GM19455 (cell line): ENCODE results near the gene IL17B.

Source experiments
- ATAC-seq: cut with Tn5 transposase; IDR thresholded peaks from one replicate; pipeline ENCODE4 v1.9.1; 2021; ENCODE audit not compliant: unreplicated experiment

Gene IL17B

GRCh38 chr5:149363358-149363757 lies 15.7 kb downstream of the IL17B start:
- ATAC-seq, result no peak

DNA sequence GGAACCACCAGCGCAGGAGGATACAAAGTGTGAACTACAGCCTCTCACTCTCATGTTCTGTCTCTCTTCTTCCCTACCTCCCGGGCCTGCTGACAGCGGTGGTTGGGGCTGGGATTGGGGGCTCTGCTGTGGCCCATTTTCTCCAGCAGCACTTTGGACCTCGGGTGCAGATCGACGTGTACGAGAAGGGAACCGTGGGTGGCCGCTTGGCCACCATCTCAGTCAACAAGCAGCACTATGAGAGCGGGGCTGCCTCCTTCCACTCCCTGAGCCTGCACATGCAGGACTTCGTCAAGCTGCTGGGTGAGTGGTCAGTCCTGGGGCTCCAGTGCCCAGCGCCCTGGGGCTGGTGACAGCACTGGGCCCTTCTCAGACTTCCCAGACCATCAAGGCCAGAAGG lies 16.6 kb downstream of the IL17B start:
- ATAC-seq, result no peak

GRCh38 chr5:149360272-149360671 lies 18.8 kb downstream of the IL17B start:
- no peak for ATAC-seq

GRCh38 chr5:149358868-149359495 lies 20.1 kb downstream of the IL17B start:
- ATAC-seq, result no peak

DNA sequence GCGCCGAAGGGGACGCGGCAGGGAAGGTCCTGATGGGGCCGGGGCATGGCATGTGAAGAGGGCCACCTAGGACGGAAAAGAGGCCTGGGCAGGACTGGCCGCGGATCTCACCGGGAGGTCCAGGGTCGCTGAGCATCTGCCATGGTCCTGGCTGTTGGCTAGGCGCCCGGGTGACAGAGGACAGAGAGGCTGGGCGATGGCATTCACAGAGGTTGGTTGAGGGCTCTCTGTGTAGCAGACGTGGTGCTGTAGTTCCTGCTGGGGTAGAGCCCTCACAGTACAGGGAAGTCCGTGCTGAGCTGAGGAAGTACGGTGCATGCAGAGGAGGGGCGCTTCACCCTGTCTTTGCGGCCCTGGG lies 20.8 kb downstream of the IL17B start:
- no peak for ATAC-seq

DNA sequence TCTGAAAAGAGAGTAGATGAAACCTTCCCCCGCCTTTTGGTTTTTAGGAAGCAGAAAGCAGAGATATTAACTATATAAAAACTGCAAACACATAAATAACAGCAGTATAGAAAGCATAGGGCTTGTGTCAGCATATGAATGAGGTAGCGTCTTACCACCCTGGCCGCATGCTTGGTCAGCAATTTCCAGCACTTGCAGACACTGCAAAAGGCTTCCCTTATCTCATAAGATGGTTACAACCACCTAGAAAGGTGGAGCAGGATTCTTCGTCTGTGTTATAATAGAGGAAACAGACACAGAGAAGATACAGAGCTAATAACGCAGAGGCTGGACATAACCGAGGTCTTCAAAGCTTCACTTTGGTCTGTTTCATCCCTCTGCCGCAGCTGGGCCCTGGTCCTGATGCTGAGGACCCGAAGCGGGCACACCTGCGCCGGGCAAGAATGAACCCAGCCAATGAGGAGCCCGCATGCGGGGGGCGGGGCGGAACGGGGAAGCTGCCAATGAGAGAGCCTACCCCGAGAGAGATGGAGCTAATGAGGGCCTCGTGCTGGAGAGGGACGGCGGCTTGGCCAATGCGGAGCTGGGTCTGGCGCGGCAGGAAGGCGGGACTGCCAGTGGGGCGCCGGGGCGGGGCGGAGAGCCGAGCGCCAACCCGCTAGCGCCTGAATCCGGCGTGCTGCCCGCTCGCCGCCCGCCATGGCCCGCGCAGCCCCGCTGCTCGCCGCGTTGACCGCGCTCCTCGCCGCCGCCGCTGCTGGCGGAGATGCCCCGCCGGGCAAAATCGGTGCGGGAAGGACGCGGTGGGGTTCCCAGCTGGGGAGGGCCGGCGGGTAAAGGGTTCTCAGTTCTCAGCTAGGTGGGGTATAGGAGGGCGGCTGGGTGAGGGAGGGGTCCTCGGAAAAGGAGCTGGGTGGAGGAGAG lies 21.5 kb downstream of the IL17B start, which contains the start of gene PCYOX1L:
PCYOX1L (plus strand) TSS at position 677 of the 924 bp plus-strand sequence; CDS start at position 700, 23 bp downstream.
- ATAC-seq, result peak; percentile 99

DNA sequence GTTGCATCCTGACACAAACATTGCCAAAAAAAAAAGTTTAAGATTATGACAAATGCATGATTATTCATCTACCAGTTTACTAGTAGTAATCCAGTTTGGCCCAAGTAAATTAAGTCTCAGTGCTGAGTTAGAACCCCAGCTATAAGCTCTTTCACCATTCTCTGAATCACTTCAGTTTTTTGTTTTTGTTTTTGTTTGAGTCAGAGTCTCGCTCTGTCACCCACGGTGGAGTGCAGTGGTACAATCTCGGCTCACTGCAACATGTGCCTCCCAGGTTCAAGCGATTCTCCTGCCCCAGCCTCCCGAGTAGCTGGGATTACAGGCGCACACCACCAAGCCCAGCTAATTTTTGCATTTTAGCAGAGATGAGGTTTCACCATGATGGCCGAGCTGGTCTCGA lies 22.7 kb downstream of the IL17B start:
- no peak for ATAC-seq

DNA sequence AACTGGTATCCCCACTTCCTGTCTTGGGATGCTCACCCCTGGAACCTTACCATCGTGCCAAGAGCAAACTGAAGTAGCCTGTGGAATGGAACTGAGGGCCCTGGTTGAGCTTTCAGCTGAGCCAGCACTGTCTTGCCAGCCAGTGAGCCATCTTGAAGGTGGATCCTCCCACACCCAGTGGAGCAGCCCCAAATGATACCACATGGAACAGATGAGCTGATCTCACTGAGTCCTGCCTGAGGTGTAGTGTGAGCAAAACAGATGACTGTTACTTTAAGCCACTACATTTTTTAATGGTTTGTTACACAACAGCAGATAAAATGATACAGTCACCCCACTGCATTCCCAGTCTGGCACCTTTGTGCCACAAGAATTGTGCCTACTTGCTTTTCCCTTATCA lies 23.4 kb downstream of the IL17B start:
- ATAC-seq, result no peak

GRCh38 chr5:149353911-149354310 lies 25.2 kb downstream of the IL17B start:
- no peak for ATAC-seq

DNA sequence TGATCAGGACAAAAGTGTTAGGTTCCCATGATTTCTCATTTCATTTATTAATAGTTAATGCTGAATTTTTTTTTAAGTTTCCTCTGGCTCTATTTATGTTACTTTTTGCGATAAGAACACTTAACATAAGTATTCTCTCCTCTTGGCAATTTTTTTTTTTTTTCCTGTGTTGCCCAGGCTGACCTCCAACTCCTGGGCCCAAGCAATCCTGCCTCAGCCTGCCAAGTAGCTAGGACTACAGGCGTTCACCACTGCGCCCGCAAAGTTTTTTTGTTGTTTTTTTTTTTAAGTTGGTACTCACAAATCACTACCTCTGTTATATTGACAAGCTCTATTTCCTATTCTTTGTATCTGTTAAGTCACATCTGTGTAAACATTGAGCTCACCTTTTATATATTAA lies 26.9 kb downstream of the IL17B start:
- ATAC-seq, result no peak

DNA sequence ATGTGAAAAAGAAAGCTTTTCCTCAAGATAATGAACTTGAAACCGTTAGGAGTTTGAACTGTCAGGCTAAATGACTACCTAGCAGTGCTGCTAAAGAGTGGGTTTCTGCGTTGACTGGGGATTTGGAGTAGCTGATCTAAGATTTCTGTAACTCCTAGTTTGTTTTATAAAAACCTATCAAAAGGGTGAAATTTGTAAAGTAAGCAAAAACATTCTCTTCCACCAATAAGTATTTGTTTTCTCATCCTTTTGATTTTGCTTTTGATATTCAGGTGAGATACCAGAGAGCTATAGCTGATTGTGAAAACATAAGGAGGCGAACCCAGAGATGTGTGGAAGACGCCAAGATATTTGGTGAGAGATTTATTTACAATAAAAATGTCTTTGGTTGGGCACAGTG lies 29.7 kb downstream of the IL17B start:
- ATAC-seq, result no peak

DNA sequence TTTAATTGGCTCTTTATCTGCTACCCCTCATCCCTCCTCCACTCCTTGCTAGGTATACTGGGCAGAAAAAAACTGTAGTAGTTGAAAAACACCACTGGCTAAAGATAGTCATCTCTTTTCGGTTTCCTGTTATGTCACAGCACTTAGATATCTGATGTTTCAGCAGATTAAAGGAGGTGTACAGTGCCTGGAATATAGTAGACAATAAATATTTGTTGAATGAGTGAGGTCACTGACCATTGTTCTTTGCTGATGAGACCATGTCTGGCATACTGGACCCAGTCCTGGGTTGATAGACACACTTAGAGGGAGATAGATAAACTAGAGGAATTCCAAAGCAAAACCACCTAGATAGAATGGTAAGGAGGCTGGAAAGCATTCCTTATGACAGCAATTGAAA lies 30.6 kb downstream of the IL17B start:
- no peak for ATAC-seq

GRCh38 chr5:149345892-149346222 lies 33.2 kb downstream of the IL17B start:
- peak; percentile 6 for ATAC-seq

DNA sequence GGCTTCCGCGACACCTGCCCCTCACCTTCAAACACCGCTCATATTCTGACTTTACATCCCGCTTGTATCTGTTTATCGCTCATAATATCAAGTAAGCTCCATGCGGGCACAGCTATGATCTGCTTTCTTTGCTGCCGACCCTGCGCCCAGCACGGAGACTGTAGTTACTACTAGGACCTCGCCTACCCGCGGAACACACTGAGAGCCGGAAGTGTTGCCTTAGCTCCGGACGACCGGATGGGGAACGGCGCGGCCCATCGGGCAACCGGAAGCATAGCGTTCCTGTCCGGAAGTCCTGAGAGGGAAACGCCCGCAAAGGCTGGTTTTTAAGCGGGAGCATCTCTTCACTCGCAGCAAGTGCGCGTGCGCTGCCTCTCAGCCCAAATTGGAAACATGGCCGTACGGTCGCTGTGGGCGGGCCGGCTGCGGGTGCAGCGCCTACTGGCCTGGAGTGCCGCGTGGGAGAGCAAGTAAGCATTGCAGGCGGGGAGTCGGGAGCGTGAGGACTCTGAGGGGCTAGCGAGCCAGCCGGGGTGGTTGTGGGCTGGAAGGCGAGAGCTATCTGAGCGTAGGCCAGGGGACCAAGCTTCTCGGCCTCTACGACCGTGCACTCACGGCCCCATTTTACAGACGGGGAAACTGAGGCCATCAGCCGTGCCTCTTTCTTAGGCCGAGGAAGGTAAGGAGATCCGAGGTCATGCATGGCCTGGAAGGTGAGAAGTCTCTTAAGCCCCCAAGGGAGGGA lies 33.8 kb downstream of the IL17B start, which contains the start of gene GRPEL2:
GRPEL2 (plus strand) TSS at position 353 of the 745 bp plus-strand sequence; CDS start at position 394, 41 bp downstream.
- peak; percentile 97 for ATAC-seq

DNA sequence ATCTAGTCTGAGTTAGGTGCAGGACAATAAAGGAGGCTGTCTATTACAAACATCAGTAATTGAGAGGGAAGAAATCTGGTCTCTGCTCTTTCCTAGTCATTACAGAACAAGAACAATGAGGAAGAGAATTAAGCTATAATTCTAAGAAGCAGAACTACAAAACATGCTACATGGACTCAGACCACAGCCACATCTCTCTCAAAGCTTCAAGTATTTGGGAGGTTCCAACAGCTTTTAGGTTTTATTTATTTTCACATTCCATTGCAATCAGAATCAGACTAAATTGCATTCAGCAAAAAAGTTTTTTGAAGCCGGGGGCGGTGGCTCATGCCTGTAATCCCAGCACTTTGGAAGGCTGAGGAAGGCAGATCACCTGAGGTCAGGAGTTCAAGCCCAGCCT lies 34.9 kb downstream of the IL17B start:
- ATAC-seq, result no peak

- ATAC-seq, result no peak
Observed at GRCh38 chr5:149341876-149342275, 37.2 kb downstream of the IL17B start.

GRCh38 chr5:149340920-149341319 lies 38.2 kb downstream of the IL17B start:
- ATAC-seq, result no peak

DNA sequence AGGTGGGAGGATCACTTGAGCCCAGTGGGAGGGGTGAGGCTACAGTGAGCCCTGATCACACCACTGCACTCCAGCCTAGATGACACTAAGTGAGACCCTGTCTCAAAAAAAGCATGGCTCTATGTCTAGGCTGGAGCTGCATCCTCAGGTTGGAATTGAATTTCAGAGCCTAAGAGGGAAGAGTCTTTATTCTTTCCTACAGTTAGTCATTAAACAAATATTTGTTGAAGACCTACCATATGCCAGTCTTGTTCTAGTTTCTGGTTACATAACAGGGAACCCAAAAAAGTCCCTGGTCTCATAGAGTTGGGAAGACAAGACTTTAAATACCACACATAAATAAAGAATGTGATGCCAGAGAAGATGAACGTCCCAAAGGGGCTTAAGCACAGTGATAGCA lies 40.7 kb downstream of the IL17B start:
- no peak for ATAC-seq

DNA sequence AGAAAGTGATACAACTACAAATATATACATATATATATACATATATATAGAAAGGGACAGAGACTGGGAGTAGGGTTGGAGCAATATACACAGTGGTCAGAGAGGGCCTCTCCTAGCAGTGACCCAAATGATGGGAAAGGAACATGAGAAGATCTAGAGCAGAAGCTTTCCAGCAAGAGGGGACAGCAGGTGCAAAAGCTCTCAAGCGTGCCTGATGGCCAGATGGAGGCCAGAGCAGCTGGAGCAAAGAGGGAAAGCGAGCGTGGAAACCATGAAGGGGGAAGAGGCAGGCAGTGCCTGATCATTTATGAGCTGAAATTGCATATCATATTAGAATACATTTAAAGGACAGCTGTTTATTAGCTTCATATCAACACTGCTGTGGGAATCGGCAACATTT lies 41.4 kb downstream of the IL17B start:
- ATAC-seq, result no peak

GRCh38 chr5:149333711-149334443 lies 45.2 kb downstream of the IL17B start:
- ATAC-seq, result no peak

DNA sequence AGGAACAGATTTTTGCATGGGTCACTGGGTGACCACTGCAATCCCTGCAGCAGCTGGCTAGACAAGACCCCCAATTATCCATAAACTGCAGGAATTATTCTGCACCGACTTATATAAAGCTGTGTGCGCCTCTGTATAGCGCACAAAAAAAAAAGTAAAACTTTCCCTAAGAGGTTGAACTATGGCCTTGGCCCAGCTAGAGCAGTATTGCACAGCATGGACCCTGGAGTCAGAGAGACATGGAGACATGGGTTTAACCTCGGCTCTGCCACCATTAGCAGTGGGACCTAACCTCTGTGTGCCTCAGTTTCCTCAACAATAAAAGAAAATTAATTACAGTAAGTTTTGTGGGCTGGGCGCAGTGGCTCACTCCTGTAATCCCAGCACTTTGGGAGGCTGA lies 50.9 kb downstream of the IL17B start:
- no peak for ATAC-seq
